Ovary (tissue), 3 donors: ENCODE data around the gene CILP2.

Experiments
- POLR2A ChIP-seq: fragments of 450-650 bp; IDR thresholded peaks from one replicate; pipeline ENCODE4 v1.6.1; 2017; ENCODE audit warnings: antibody characterized with exemption, mild to moderate bottlenecking, moderate library complexity
- TF ChIP-seq, protein P1 (sequence below), 3 donors: fragments of 450-650 bp in 2 of 3; fragments of 200-600 bp in 1 of 3; IDR thresholded peaks; one replicate each; pipeline versions ENCODE4 v1.5.1 to v1.8.0; 2016 to 2022; ENCODE audit warnings: antibody characterized with exemption in 3 of 3, mild to moderate bottlenecking in 1 of 3
- donor health status: DM: no; HTN: no; CAD: no.

DNA sequence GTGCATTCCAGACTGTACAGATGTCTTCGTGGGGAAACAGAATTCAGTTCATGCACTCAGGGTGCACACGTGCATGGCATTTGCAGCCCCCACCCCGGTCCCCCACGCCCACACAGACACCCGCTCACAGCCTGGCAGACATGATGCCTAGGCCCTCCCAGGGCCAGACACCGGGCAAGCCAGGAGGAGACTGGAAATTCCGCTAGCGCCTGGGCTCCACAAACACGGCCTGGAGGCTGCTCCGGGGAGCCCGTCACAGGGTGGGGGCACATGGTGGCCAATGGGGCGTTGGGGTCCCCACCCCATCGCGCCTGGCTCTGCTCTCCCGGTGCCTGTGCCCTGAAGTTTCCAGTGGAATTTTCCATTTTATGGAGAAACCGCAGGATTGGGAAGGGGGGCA lies 3.6 kb downstream of the CILP2 start:
- TF ChIP-seq, protein P1, sequence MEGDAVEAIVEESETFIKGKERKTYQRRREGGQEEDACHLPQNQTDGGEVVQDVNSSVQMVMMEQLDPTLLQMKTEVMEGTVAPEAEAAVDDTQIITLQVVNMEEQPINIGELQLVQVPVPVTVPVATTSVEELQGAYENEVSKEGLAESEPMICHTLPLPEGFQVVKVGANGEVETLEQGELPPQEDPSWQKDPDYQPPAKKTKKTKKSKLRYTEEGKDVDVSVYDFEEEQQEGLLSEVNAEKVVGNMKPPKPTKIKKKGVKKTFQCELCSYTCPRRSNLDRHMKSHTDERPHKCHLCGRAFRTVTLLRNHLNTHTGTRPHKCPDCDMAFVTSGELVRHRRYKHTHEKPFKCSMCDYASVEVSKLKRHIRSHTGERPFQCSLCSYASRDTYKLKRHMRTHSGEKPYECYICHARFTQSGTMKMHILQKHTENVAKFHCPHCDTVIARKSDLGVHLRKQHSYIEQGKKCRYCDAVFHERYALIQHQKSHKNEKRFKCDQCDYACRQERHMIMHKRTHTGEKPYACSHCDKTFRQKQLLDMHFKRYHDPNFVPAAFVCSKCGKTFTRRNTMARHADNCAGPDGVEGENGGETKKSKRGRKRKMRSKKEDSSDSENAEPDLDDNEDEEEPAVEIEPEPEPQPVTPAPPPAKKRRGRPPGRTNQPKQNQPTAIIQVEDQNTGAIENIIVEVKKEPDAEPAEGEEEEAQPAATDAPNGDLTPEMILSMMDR (IDR thresholded peaks at IDR 0.05) = no peak
- TF ChIP-seq POLR2A = no peak
